Stimulated activated CD4-positive, alpha-beta T cell treated with anti-CD3 and anti-CD28 coated beads, Interleukin-15, amount 100 ng/mL, for 1 hour (primary cell): ENCODE measurements around the gene RUSF1.
"Not testable (repeated sequence)": the region's sequence is repeated elsewhere in the genome, so short reads cannot be mapped to it uniquely, and the experiment has no call there.

Experiments
- DNase-seq, 2 donors: peaks; one replicate each; pipeline ENCODE4 v3.0.0-alpha.2; 2020; ENCODE audit warnings: low read depth in 1 of 2, low spot score in 1 of 2

RUSF1 gene

DNA sequence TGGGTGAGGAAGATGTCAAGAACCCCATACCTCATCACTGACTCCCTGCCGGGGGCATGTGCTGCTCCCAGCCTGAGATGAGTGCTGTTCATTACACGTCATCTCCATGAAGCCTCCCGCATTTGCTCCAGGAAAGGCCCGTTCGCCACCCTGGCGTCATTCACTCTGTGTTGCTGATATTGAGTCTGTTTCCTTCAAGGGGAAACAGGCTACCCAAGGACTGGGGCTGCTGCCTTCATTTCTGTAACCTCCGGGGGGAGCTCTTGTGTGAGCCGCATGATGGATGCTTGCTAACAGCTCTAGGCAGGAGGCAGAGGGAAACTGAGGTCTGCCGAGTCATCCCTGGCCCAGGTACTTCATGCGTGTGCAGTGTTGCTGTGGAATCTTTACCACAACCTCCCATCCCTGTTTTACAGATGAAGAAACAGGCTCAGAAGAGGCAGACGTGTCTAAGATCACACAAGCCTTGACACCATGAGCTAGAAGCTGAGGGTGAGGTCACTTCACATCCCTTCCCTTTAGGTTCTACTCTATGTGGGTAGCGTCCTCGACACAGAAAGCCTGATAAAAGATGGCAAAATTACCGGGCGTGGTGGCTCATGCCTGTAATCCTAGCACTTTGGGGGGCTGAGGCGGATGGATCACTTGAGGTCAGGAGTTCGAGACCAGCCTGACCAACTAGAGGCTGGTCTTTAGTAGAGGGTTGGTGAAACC, 52.4 kb downstream of the RUSF1 start:
- DNase-seq: no peak

DNA sequence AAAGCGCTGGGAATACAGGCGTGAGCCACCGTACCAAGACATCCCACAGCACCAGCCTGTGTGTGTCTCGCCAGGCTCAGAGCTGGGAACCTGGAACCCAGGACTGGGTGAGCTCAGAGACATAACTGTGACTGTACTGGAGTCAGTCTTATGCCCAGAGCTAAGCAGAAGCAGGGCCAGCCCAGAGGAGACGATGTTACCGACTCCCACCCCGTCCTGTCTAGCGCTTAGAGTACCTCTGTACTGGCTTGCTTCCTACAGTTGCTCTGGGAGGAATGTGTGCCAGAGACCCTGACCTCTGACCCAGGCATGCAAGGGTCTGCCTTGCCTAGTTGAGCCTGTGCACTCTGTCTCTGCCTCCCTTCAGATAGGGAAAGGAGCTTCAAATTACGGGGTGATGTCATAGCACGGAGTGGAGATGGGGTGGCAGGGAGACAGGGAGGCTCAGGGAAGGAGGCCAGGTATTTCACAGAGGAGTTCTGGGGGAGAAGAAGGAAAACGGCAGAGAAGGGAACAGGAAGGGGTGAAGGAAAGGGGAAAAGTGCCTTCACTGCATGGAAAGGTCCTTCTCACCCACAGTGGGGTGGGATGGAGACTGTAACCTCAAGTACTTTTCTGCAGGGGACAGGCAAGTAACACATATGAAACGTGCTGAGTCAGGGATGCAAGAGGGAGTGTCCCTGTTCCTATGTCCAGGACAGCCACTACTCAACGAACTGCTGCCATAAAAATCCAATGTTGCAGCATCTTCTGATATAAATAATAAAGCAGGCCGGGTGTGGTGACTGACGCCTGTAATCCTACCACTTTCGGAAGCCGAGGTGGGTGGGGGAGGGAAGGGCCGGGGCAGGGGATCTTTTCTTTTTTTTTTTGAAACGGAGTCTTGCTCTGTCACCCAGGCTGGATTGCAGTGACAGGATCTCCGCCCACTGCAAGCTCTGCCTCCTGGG, 54.7 kb downstream of the RUSF1 start:
- DNase-seq: no peak

DNA sequence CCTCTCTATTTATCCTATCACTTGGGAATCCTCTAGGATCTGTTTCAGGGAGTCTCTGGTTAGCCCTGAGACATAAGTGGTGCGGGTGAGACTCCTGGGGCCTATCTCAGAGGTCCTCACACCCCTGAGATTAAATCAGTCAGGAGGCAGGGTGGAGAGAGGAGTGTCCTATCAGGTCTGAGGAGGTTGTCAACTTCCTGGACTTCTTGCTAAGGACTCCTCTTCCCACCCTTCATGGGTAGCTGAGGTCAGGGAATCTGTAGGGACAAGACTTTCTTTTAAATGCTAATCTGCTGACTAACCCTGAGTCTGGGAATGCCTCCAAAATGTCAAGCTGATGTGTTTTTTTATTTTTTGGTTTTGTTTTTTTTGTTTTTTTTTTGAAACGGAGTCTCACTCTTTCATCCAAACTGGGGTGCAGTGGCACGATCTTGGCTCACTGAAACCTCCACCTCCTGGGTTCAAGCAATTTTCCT, 55.5 kb downstream of the RUSF1 start:
- DNase-seq: no peak

DNA sequence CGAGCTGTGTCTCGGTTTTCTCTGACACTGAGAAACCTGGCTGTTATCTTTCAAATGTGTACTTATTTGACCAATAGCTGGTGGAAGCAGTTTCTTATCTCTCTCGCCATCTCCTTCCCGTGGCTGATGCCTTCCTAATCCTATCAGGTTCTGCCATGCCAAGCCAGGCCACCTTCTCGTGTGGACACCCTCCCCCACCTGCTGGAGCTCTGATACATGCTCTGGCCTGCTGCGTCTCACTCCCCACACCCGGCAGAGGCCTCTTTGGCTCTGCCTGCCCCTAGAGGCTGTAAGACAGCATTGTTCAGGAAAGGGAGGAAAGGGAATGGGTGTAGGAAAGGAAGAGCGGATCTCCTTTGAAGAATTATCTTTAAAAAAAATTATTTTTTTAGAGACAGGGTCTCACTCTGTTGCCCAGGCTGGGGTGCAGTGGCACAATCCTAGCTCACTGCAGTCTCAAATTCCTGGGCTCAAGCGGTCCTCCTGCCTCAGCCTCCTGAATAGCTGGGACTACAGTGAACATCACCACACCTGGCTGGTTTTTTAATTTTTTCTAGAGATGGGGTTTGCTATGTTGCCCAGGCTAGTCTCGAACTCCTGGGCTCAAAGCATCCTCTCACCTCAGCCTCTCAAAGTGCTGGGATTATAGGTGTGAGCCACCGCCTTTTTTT, 56.4 kb downstream of the RUSF1 start:
- DNase-seq: no peak

DNA sequence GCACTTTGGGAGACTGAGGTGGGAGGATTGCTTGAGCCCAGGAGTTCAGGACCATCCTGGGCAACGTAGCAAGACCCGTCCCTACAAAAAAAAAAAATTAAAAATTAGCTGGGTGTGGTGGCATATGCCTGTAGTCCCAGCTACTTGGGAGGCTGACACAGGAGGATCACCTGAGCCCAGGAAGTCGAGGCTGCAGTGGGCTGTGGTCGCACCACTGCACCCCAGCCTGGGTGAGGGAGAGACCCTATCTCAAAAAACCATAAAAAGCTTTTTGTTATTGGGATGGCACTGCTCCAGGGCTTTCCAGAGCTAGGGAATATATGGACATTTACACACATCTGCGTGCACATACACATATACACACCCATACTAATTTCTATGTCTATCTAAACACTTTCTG, 57.0 kb downstream of the RUSF1 start:
- DNase-seq: no peak

DNA sequence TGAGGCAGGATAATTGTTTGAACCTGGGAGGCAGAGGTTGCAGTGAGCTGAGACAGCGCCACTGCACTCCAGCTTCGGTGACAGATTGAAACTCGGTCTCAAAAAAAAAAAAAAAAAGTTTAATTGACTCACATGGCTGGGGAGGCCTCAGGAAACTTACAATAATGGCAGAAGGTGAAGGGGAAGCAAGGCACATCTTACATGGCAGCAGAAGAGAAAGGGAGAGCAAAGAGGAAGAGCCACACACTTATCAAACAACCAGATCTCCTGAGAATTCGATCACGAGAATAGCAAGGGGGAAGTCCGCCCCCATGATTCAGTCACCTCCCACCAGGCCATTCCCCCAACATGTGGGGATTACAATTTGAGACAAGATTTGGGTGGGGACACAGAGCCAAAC, 62.3 kb downstream of the RUSF1 start:
- not testable (repeated sequence) for DNase-seq

DNA sequence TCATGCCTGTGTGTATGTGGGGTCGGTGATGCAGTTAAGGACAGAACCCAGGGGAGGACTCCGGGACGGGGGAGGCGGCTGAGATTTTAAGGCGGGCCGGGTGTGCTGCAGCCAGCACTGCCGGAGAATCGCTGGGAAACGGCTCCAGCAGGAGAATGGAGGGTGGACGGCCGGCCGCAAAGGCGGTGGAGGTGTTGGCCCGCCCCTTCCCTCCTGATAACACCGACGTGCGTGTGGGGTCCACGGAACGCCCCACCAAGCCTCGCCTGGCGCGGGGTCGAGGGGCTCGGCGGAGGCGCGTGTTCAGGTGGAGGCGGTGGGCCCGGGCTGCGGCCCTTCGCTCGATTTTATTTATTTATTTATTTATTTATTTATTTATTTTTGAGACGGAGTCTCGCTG, 66.2 kb downstream of the RUSF1 start:
- no peak for DNase-seq

DNA sequence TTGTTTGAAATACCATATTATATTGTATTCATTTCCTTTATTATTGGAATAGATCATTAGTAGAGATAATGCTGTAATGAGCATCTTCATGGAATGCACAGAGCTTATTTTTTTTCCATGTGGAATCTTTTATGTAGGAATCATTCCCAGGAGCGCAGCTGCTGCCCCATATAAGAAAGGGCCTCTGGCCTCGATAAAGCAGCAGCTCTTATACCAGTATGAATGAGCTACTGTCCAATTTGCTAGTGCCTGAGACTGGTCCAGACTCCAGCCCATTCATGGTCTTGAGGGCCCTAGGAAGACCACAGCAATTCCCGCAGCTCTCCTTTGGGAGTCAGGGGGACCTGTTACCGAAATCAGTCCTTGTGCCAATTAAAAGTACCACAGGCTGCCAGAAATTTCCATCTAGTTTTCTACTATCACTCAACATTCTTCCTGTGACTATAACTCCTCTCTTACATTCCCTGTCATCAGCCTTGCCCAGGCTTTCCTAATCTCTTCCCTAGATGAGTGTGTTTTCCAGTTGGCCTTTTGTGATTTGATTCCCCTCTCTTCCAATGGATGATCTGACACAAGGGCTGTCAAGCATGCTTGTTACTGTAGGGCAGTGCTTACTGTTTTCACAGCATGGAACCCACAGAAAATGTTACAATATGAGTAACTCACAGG, 67.5 kb downstream of the RUSF1 start:
- DNase-seq: no peak

DNA sequence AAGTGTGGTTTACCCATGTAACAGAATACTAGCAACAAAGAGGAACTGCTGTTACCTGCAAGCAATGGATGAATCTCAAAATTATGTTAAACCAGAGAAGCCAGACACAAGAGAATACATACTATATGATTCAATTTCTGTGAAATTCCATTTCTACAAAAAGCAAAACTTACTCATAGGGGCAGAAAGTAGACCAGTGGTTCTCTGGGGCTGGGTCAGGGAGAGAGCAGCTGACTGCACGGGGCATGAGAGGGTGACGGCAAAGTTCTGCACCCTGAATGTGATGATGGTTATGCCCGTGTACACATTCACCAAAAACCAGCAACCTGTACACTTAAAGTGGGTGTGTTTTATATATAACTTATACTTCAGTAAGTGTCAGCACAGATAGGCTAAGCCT, 68.7 kb downstream of the RUSF1 start:
- DNase-seq: no peak
